Neural progenitor cell (in vitro differentiated cells): ENCODE measurements around the gene P2RX7. TPM values are rescaled to one million over a fixed set of nuclear protein-coding genes. Genes with fewer than 3 reads are reported as not detected.

Experiments used
- DNase-seq: peaks from one replicate; pipeline ENCODE4 v3.0.0-alpha.2; 2016; ENCODE audit warnings: low spot score
- H2AFZ ChIP-seq: fragments of 200-600 bp; sonication (generic); replicated peaks from 2 replicates; pipeline ENCODE4 v1.6.1; 2016; ENCODE audit warnings: antibody characterized with exemption
- H3F3A ChIP-seq: fragments of 200-600 bp; sonication (generic); 2 replicates; pipeline ENCODE4 v1.6.1; 2016; ENCODE audit warnings: antibody characterized with exemption, low read depth
- H3K27ac ChIP-seq: fragments of 200-600 bp; sonication (generic); 2 replicates; pipeline ENCODE4 v1.5.1; 2016; ENCODE audit warnings: mild to moderate bottlenecking
- H3K27me3 ChIP-seq: fragments of 200-600 bp; sonication (generic); 2 replicates; pipeline ENCODE4 v1.6.1; 2016; ENCODE audit warnings: mild to moderate bottlenecking, moderate library complexity
- H3K36me3 ChIP-seq: fragments of 200-600 bp; sonication (generic); 2 replicates; pipeline ENCODE4 v1.5.1; 2016
- H3K4me1 ChIP-seq: fragments of 200-600 bp; sonication (generic); 2 replicates; pipeline ENCODE4 v1.6.1; 2016; ENCODE audit warnings: mixed run types
- H3K4me2 ChIP-seq: fragments of 200-600 bp; sonication (generic); 2 replicates; pipeline ENCODE4 v1.6.1; 2016
- H3K4me3 ChIP-seq: fragments of 200-600 bp; sonication (generic); 2 replicates; pipeline ENCODE4 v1.5.1; 2016
- H3K79me2 ChIP-seq: fragments of 200-600 bp; sonication (generic); 2 replicates; pipeline ENCODE4 v1.6.1; 2016; ENCODE audit warnings: low read depth
- H3K9ac ChIP-seq: fragments of 200-600 bp; sonication (generic); 2 replicates; pipeline ENCODE4 v1.6.1; 2016
- H3K9me3 ChIP-seq: fragments of 200-600 bp; sonication (generic); 2 replicates; pipeline ENCODE4 v1.5.1; 2016; ENCODE audit warnings: low read depth
- H4K20me1 ChIP-seq: fragments of 200-600 bp; sonication (generic); 2 replicates; pipeline ENCODE4 v1.6.1; 2016; ENCODE audit warnings: low read depth
- H3K27ac Mint-ChIP-seq: 3 replicates; pipeline ENCODE4 v1.8.0; 2021; ENCODE audit warnings: mixed read lengths
- H3K27me3 Mint-ChIP-seq: 2 replicates; pipeline ENCODE4 v1.8.0; 2022; ENCODE audit warnings: low read depth, mild to moderate bottlenecking, inconsistent platforms, moderate library complexity, mixed read lengths; ENCODE audit not compliant: insufficient read depth
- H3K36me3 Mint-ChIP-seq: 3 replicates; pipeline ENCODE4 v1.8.0; 2021; ENCODE audit warnings: mixed read lengths
- H3K4me1 Mint-ChIP-seq: 3 replicates; pipeline ENCODE4 v1.8.0; 2021; ENCODE audit warnings: mixed read lengths
- H3K4me3 Mint-ChIP-seq: 3 replicates; pipeline ENCODE4 v1.8.0; 2021; ENCODE audit warnings: mild to moderate bottlenecking, moderate library complexity, mixed read lengths
- H3K9me3 Mint-ChIP-seq: 3 replicates; pipeline ENCODE4 v1.8.0; 2020; ENCODE audit warnings: mixed read lengths
- CTCF ChIP-seq: fragments of 200-600 bp; sonication (generic); IDR thresholded peaks from 2 replicates; pipeline ENCODE4 v1.5.1; 2017; ENCODE audit warnings: antibody characterized with exemption, mild to moderate bottlenecking
- EZH2 ChIP-seq: fragments of 200-600 bp; sonication (generic); IDR thresholded peaks from 2 replicates; pipeline ENCODE4 v1.6.1; 2017; ENCODE audit warnings: antibody characterized with exemption, mild to moderate bottlenecking, moderate library complexity
- EZH2phosphoT487 ChIP-seq: fragments of 200-600 bp; sonication (generic); IDR thresholded peaks from 2 replicates; pipeline ENCODE4 v1.6.1; 2017; ENCODE audit warnings: antibody characterized with exemption
- total RNA-seq: library from RNA; depleted of rRNA; stranded (reverse); fragments of >200 nt; gene quantifications from 2 replicates; pipeline ENCODE4 v1.2.3, GENCODE V29; 2015; ENCODE audit warnings: low replicate concordance

Gene P2RX7
- total RNA-seq, 1 donor from 2014 or later, result 0.71 TPM

GRCh38 chr12:121115530-121115929, 17.1 kb upstream of the P2RX7 start:
- no peaks in the 10 kb centered on the region for H3K27me3 ChIP-seq
- H3K4me3 Mint-ChIP-seq, result no peak overlapping the region
- H3F3A ChIP-seq, result no peaks in the 10 kb centered on the region
- DNase-seq, result no peak
- H3K36me3 Mint-ChIP-seq, result no peaks in the 10 kb centered on the region
- no peaks in the 10 kb centered on the region for H3K79me2 ChIP-seq
- H3K4me2 ChIP-seq, result no peak overlapping the region
- H3K9me3 Mint-ChIP-seq, result no peaks in the 10 kb centered on the region
- no peaks in the 10 kb centered on the region for H3K9me3 ChIP-seq
- H3K36me3 ChIP-seq, result no peaks in the 10 kb centered on the region
- H4K20me1 ChIP-seq, result no peaks in the 10 kb centered on the region
- no peak overlapping the region for H3K9ac ChIP-seq
- H3K27ac ChIP-seq, result no peak overlapping the region
- H3K27ac Mint-ChIP-seq, result no peak overlapping the region
- H3K4me3 ChIP-seq, result no peak overlapping the region
- H3K27me3 Mint-ChIP-seq, result peaks cover 9% of the 10 kb centered on the region
- no peaks in the 10 kb centered on the region for H3K4me1 Mint-ChIP-seq
- TF ChIP-seq EZH2phosphoT487 (no peak), CTCF (no peak), EZH2 (no peak)
- no peaks in the 10 kb centered on the region for H3K4me1 ChIP-seq
- no peak overlapping the region for H2AFZ ChIP-seq

GRCh38 chr12:121116318-121117225, 16.1 kb upstream of the P2RX7 start:
- H3K4me1 Mint-ChIP-seq, result no peaks in the 10 kb centered on the region
- no peaks in the 10 kb centered on the region for H3K9me3 ChIP-seq
- no peak overlapping the region for H3K27ac ChIP-seq

GRCh38 chr12:121117226-121117777, 15.4 kb upstream of the P2RX7 start:
- H3K79me2 ChIP-seq, result no peaks in the 10 kb centered on the region
- Mint-ChIP-seq H3K27me3 (peaks cover 13% of the 10 kb centered on the region), H3K9me3 (no peaks in the 10 kb centered on the region), H3K36me3 (no peaks in the 10 kb centered on the region), H3K27ac (no peak overlapping the region), H3K4me3 (no peak overlapping the region), H3K4me1 (no peaks in the 10 kb centered on the region)
- no peak overlapping the region for H3K27ac ChIP-seq
- no peak for TF ChIP-seq EZH2phosphoT487
- no peaks in the 10 kb centered on the region for H3K4me1 ChIP-seq
- no peaks in the 10 kb centered on the region for H4K20me1 ChIP-seq
- H3K36me3 ChIP-seq, result no peaks in the 10 kb centered on the region
- DNase-seq, result no peak
- H3K4me3 ChIP-seq, result no peak overlapping the region
- H3F3A ChIP-seq, result no peaks in the 10 kb centered on the region
- H3K4me2 ChIP-seq, result no peak overlapping the region
- H3K27me3 ChIP-seq, result no peaks in the 10 kb centered on the region
- H3K9ac ChIP-seq, result no peak overlapping the region
- H2AFZ ChIP-seq, result no peak overlapping the region
- no peaks in the 10 kb centered on the region for H3K9me3 ChIP-seq

More at GRCh38 chr12:121116318-121117225, 16.1 kb upstream of the P2RX7 start:
- H3K9me3 Mint-ChIP-seq, result no peaks in the 10 kb centered on the region
- H3K4me3 ChIP-seq, result no peak overlapping the region
- H3F3A ChIP-seq, result no peaks in the 10 kb centered on the region
- H3K79me2 ChIP-seq, result no peaks in the 10 kb centered on the region
- no peaks in the 10 kb centered on the region for H3K27me3 ChIP-seq
- H3K27me3 Mint-ChIP-seq, result peaks cover 10% of the 10 kb centered on the region
- H3K4me1 ChIP-seq, result no peaks in the 10 kb centered on the region
- no peak for TF ChIP-seq EZH2phosphoT487
- no peak for TF ChIP-seq CTCF
- no peak for TF ChIP-seq EZH2
- no peak overlapping the region for H3K4me2 ChIP-seq
- no peaks in the 10 kb centered on the region for H3K36me3 Mint-ChIP-seq
- no peak overlapping the region for H3K27ac Mint-ChIP-seq
- no peaks in the 10 kb centered on the region for H3K36me3 ChIP-seq
- DNase-seq, result no peak
- H4K20me1 ChIP-seq, result no peaks in the 10 kb centered on the region
- H3K9ac ChIP-seq, result no peak overlapping the region
- no peak overlapping the region for H2AFZ ChIP-seq
- no peak overlapping the region for H3K4me3 Mint-ChIP-seq

- no peaks in the 10 kb centered on the region for H3K36me3 Mint-ChIP-seq
- H3K9me3 ChIP-seq, result no peaks in the 10 kb centered on the region
- no peak overlapping the region for H3K4me2 ChIP-seq
- H3K27ac Mint-ChIP-seq, result no peak overlapping the region
- peaks cover 18% of the 10 kb centered on the region for H3K27me3 Mint-ChIP-seq
- H3K79me2 ChIP-seq, result no peaks in the 10 kb centered on the region
- H3K9ac ChIP-seq, result no peak overlapping the region
- H3K27ac ChIP-seq, result no peak overlapping the region
- H3K4me3 ChIP-seq, result no peak overlapping the region
- no peak for TF ChIP-seq EZH2
- no peak for TF ChIP-seq CTCF
- TF ChIP-seq EZH2phosphoT487, result no peak
- no peak overlapping the region for H3K4me3 Mint-ChIP-seq
- no peaks in the 10 kb centered on the region for H4K20me1 ChIP-seq
- H3K9me3 Mint-ChIP-seq, result no peaks in the 10 kb centered on the region
- H3F3A ChIP-seq, result no peaks in the 10 kb centered on the region
- no peaks in the 10 kb centered on the region for H3K4me1 ChIP-seq
- DNase-seq, result no peak
- no peaks in the 10 kb centered on the region for H3K27me3 ChIP-seq
- H3K4me1 Mint-ChIP-seq, result no peaks in the 10 kb centered on the region
- H2AFZ ChIP-seq, result no peak overlapping the region
- H3K36me3 ChIP-seq, result no peaks in the 10 kb centered on the region
These were observed 12.4 kb upstream of the P2RX7 start for GRCh38 chr12:121120323-121120722.
